Gastrocnemius medialis (tissue), 4 donors: ENCODE results near the gene CYTH4. TPM values are rescaled to one million over a fixed set of nuclear protein-coding genes. Genes with fewer than 3 reads are reported as not detected.

Experiments used
- ATAC-seq, 2 donors: fragments of 150-250 bp; one replicate each; pipeline ENCODE4 v1.9.1; 2016
- DNase-seq, 2 donors: peaks; one replicate each; pipeline ENCODE4 v3.0.0-alpha.2; 2019
- H3K27ac ChIP-seq, 4 donors: fragments of 200-600 bp; sonication (generic); 1 replicate in 1 of 4; 2 replicates in 3 of 4; pipeline ENCODE4 v1.5.1; 2016 to 2018; ENCODE audit warnings: mild to moderate bottlenecking in 2 of 4, moderate library complexity in 1 of 4
- H3K27me3 ChIP-seq, 3 donors: fragments of 200-600 bp; sonication (generic) in 2 of 3; 1 replicate in 1 of 3; 2 replicates in 2 of 3; pipeline versions ENCODE4 v1.5.1 to v1.6.0; 2016 to 2019; ENCODE audit warnings: mild to moderate bottlenecking in 1 of 3, moderate library complexity in 1 of 3
- H3K36me3 ChIP-seq, 2 donors: fragments of 200-600 bp; sonication (generic) in 1 of 2; one replicate each; pipeline ENCODE4 v1.5.1; 2017 to 2018
- H3K4me1 ChIP-seq, 2 donors: fragments of 200-600 bp; sonication (generic) in 1 of 2; one replicate each; pipeline ENCODE4 v1.5.1; 2016 to 2017; ENCODE audit warnings: mild to moderate bottlenecking in 2 of 2
- H3K4me3 ChIP-seq, 4 donors: fragments of 200-600 bp; sonication (generic) in 3 of 4; 1 replicate in 1 of 4; 2 replicates in 3 of 4; pipeline ENCODE4 v1.5.1; 2016 to 2019; ENCODE audit warnings: mild to moderate bottlenecking in 2 of 4
- H3K9me3 ChIP-seq, 3 donors: fragments of 200-600 bp; sonication (generic) in 2 of 3; 1 replicate in 1 of 3; 2 replicates in 2 of 3; pipeline ENCODE4 v1.5.1; 2016 to 2019
- POLR2A ChIP-seq, 2 donors: fragments of 450-650 bp; IDR thresholded peaks; one replicate each; pipeline ENCODE4 v1.6.1; 2017; ENCODE audit warnings: antibody characterized with exemption in 2 of 2, mild to moderate bottlenecking in 2 of 2, moderate library complexity in 2 of 2
- in situ Hi-C, 4 donors: fragments of 200-750 bp; cut with MboI; loops; one replicate each; pipeline versions ENCODE4 v1.15.0 to v1.8.0; 2017; ENCODE audit warnings: low sequenced_read_pairs in 4 of 4
- intact Hi-C: fragments of 100-400 bp; cut with DNase I; formaldehyde crosslinking; loops from one replicate; pipeline ENCODE4 v1.15.1; 2023; ENCODE audit warnings: low total_unique reads
- total RNA-seq, 4 donors: library from RNA; depleted of rRNA; stranded (reverse); fragments of >200 nt; gene quantifications; one replicate each; pipeline versions ENCODE4 v1.1.0 to v1.2.3, GENCODE V29; 2016
- TF ChIP-seq, protein P1 (sequence below), 5 experiments: fragments of 450-650 bp in 3 of 5; fragments of 200-600 bp in 2 of 5; sonication (generic) in 2 of 5; IDR thresholded peaks in 4 of 5; conservative IDR thresholded peaks in 1 of 5; 1 replicate in 4 of 5; 2 replicates in 1 of 5; pipeline ENCODE4 v1.5.1; 2016 to 2019; ENCODE audit warnings: antibody characterized with exemption in 5 of 5, mild to moderate bottlenecking in 3 of 5, moderate library complexity in 3 of 5

The CYTH4 gene
- total RNA-seq, 4 donors from 2014 or later, result 1.7 to 2.2 (median 2.0) TPM; not detected in 1

DNA sequence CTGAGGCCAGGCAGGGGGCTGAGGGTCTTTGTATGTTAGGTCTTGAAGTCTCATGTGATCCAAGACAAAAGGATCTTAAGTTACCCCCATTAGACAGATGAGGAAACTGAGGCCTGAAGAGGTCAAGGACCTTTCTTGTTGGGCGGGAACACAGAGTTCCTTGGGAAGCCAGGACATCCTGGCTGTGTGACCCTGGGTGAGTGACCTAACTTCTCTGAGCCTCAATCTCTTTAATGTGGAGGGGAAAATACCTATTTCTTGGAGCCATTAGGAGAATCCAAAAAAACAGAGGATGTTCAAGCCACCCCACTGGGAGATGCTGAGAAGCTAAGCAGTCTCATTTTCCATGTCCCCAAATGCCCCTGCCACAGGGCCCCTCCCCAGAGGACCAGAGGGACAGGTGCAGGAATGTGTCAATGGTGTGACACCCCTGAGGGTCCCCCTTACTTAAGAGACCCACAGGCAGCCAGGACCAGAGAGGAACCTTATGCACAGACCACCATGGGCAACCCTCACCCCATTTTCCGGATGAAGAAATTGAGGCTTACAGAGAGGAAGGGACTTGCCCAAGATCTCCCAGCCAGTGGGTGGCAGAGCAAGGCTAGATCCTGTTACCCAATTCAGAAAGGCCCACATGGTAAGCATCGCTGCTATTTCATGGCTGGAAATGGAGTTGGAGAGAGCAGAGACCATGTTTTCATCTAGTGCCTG is 46.3 kb upstream of the CYTH4 start:
- intact Hi-C loops (no loop called here), in situ Hi-C loops (no loop called here)
- no peak overlapping the region for H3K27ac ChIP-seq
- TF ChIP-seq POLR2A (IDR thresholded peaks at IDR 0.05), result no peak
- no peaks in the 10 kb centered on the region for H3K36me3 ChIP-seq
- H3K4me1 ChIP-seq, result no peaks in the 10 kb centered on the region
- H3K27me3 ChIP-seq, result peaks cover 20 to 52% (median 45%) of the 10 kb centered on the region in 3 donors
- ATAC-seq, result no peak
- no peaks in the 10 kb centered on the region for H3K9me3 ChIP-seq
- no peak overlapping the region for H3K4me3 ChIP-seq
- DNase-seq, result no peak

DNA sequence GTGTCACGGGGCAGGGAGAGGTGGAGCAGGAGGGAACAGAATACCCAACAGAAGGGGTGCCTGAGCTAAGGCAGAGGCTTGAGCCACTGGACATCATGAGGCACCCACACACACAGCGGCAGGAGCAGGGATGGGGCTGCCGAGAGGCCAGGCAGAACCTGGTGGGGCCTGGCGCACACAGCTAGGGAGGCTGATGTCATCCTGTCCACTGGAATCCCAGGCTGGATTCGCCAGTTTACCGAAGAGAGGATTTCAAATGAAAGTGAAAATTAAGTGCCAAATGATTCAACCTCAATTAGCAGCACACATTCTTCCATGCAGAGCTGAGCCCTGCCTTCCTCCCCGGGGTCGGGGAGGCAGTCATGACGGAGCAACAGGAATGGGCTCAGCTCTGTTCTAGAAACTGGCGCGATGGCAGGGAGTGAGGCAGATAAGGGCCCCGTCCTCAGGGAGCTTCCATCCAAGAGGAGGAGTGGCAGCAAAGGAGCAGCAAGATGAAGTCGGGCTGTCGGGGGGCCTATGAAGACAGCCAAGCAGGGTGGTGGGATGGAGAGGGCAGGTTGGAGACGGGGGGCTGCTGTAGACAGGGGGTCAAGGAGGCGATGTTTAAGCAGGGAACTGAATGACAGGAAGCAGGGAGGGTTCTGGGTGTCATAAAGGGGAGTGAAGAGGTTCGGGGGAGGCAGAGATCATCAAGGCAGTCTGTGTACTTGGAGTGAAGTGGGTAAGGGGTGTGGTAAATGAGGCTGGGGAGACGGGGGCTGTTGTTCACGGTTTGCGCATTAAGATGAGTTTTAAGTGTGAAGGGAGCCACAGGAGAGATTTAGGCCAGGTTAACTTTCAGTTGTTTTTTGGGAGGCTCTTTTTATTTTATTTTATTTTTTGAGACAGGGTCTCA is 44.7 kb upstream of the CYTH4 start:
- H3K27me3 ChIP-seq, result peaks cover 27 to 60% (median 42%) of the 10 kb centered on the region in 3 donors
- no peak for ATAC-seq

DNA sequence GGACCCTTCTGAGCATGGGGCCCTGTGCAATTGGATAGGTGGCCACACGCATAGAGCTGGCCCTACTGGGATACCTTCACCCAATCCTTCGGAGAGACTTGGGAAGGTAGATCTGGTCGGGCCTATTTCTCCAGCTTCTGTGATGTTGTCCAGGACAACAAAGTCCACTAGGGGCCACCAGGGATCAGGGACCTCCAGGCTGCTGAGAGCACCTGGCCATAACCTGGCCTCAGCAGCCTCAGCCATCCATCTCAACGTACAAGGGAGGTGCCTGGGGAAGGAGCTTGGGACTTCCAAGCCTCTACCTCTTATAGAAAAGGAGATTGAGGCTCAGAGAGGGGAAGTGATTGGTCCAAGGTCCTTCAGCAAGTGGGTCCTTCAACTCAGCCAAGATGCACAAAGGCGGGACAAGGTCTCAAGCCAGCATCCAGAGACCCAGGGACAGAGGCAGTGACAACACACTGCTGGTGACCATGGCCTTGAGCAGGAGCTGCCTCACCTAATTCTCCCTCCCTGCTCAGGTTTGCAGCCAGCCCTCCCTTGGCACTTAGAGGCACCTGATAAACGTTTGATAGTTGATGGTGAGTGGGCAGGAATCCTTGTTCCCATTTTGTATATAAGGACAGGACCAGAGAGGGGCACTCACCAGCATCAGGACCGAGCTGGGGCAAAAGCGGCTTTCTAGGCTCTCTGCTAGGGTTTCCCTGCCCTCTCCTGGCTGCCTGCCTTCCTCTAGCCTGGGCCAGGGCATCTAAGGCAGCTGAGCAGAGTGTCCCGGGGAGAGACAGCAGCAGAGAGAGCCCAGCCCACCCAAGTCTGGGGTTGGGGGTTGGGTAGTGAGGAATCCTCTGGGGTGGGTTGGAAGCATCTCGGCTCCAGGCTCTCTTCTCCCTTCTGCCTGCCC is 42.7 kb upstream of the CYTH4 start:
- in situ Hi-C loops, result no loop called here

More for the DNA sequence above, 44.7 kb upstream of the CYTH4 start:
- TF ChIP-seq, protein P1, sequence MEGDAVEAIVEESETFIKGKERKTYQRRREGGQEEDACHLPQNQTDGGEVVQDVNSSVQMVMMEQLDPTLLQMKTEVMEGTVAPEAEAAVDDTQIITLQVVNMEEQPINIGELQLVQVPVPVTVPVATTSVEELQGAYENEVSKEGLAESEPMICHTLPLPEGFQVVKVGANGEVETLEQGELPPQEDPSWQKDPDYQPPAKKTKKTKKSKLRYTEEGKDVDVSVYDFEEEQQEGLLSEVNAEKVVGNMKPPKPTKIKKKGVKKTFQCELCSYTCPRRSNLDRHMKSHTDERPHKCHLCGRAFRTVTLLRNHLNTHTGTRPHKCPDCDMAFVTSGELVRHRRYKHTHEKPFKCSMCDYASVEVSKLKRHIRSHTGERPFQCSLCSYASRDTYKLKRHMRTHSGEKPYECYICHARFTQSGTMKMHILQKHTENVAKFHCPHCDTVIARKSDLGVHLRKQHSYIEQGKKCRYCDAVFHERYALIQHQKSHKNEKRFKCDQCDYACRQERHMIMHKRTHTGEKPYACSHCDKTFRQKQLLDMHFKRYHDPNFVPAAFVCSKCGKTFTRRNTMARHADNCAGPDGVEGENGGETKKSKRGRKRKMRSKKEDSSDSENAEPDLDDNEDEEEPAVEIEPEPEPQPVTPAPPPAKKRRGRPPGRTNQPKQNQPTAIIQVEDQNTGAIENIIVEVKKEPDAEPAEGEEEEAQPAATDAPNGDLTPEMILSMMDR (IDR thresholded peaks at IDR 0.05 in 4 of 5, conservative IDR thresholded peaks at IDR 0.05 in 1 of 5), result no peak
- no peak for TF ChIP-seq POLR2A (IDR thresholded peaks at IDR 0.05)
- H3K36me3 ChIP-seq, result no peaks in the 10 kb centered on the region
- DNase-seq, result no peak
- H3K9me3 ChIP-seq, result no peaks in the 10 kb centered on the region
- in situ Hi-C loops (no loop called here), intact Hi-C loops (no loop called here)
- H3K4me1 ChIP-seq, result no peaks in the 10 kb centered on the region
- no peak overlapping the region for H3K4me3 ChIP-seq
- no peak overlapping the region for H3K27ac ChIP-seq

DNA sequence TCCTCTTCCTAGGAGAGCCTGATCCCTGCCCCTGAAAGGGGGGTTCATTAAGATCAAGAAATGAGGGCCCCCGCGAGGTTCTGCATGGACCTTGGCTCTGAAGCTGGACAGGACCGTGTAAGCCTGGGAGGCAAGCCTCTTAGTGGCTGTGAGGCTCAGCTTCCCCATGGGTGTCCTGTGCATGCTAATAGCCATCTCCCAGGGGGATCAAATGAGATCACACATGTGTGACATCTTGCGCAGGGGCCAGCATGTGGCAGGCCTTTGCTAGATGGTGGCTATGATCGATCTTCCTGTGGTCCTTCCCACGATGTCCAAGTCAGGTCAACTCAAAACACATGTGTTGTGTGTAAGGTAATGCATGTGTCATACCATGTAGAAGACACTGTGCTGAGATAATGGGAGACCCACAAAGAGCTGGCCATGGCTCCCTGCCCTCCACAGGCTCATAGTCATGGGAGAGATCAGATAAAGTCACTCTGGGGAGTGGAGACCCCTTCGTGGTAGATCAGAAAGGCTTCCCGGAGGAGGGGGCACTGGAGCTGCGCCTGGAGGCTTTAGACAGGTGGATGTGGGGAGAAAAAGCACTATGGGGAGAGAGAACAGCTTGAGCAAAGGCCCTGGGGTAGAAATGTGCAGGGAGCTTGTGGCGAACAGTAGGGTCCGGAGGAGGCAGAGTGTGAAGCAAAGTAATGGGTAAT is 41.9 kb upstream of the CYTH4 start:
- ATAC-seq, result no peak
- H3K4me3 ChIP-seq, result no peak overlapping the region
- no peaks in the 10 kb centered on the region for H3K9me3 ChIP-seq
- in situ Hi-C loops (no loop called here), intact Hi-C loops (no loop called here)
- DNase-seq, result no peak
- no peak overlapping the region for H3K27ac ChIP-seq
- no peaks in the 10 kb centered on the region for H3K36me3 ChIP-seq
- H3K27me3 ChIP-seq, result peaks cover 18 to 59% (median 42%) of the 10 kb centered on the region in 3 donors
- no peaks in the 10 kb centered on the region for H3K4me1 ChIP-seq
- TF ChIP-seq, protein P1 (IDR thresholded peaks at IDR 0.05 in 4 of 5, conservative IDR thresholded peaks at IDR 0.05 in 1 of 5), result no peak
- TF ChIP-seq POLR2A (IDR thresholded peaks at IDR 0.05), result no peak

More for the DNA sequence above, 42.7 kb upstream of the CYTH4 start:
- TF ChIP-seq, protein P1 (IDR thresholded peaks at IDR 0.05 in 4 of 5, conservative IDR thresholded peaks at IDR 0.05 in 1 of 5), result no peak
- TF ChIP-seq POLR2A (IDR thresholded peaks at IDR 0.05), result no peak
- Histone ChIP-seq H3K36me3 (no peaks in the 10 kb centered on the region), H3K9me3 (no peaks in the 10 kb centered on the region), H3K4me3 (no peak overlapping the region), H3K27ac (no peak overlapping the region), H3K27me3 (peaks cover 26 to 64% (median 49%) of the 10 kb centered on the region in 3 donors), H3K4me1 (no peaks in the 10 kb centered on the region)
- ATAC-seq (no peak), DNase-seq (no peak)
- intact Hi-C loops, result no loop called here
